Stimulated activated CD8-positive, alpha-beta memory T cell treated with anti-CD3 and anti-CD28 coated beads, Interleukin-12 subunit alpha, Interleukin-12 subunit beta, amount 100 ng/mL, for 1 hour (primary cell): Measurements from ENCODE around the gene C14orf119.

Experiments used
- DNase-seq: peaks from one replicate; pipeline ENCODE4 v3.0.0-alpha.2; 2020; ENCODE audit warnings: low read depth

Gene C14orf119

GRCh38 chr14:23060536-23061260 is 34.6 kb upstream of the C14orf119 start:
- DNase-seq, result no peak

- no peak for DNase-seq
Measured at GRCh38 chr14:23062002-23062401, 33.3 kb upstream of the C14orf119 start.

DNA sequence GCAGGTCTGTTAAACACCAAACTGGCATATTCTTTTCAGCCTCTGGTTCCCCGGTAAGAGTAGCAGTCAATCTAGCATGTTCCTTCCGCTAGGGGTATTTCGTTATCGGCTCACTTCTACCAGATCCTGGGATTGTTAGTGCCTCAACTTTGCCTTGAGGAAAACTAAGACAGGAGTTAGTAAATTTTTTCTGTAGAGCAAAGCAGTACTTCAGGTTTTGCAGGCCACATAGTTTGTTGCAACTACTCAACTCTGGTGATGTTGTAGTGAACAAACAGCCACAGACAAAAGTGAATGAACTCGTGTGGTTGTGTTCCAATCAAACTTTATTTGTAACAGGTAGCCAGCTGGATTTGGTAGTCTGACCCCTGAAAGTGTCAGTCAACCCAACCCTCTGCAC is 31.7 kb upstream of the C14orf119 start:
- no peak for DNase-seq

- DNase-seq, result no peak
Measured at GRCh38 chr14:23066368-23066767, 28.9 kb upstream of the C14orf119 start.

- no peak for DNase-seq
Measured at GRCh38 chr14:23066855-23067744, 28.2 kb upstream of the C14orf119 start.

- no peak for DNase-seq
Measured at GRCh38 chr14:23067847-23068788, 27.2 kb upstream of the C14orf119 start.

DNA sequence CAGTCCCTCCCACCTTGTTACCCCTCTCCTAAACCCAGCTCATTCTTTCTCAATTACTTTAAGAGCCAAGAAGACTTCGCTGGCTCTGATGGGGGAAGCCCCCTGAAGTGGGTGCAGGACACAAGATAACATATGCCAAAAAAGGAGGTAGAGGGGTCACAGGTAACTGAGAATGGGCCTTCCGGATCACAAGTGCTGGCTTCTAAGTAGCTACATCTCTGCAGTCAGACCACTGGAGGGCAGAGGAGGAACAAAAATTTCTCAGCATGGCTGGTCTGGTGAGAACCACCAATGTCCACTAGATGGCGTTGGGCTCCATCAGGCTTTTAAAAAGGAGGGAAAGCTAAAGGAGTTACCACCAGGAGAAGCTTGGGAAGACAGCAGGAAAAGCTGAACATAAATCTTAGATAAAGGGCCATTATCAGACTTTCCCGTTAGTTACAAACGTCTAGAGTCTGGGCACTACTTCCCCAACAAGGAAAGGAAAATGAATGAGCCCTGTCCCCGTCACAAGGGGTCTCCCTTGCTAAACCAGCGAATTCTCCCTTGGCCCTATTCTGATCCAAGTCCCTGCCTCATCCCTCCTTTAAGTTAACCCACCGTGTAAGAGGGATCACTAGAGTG is 26.4 kb upstream of the C14orf119 start:
- DNase-seq, result peak; percentile 49

- DNase-seq, result no peak
Measured at GRCh38 chr14:23069413-23069806, 25.9 kb upstream of the C14orf119 start.

DNA sequence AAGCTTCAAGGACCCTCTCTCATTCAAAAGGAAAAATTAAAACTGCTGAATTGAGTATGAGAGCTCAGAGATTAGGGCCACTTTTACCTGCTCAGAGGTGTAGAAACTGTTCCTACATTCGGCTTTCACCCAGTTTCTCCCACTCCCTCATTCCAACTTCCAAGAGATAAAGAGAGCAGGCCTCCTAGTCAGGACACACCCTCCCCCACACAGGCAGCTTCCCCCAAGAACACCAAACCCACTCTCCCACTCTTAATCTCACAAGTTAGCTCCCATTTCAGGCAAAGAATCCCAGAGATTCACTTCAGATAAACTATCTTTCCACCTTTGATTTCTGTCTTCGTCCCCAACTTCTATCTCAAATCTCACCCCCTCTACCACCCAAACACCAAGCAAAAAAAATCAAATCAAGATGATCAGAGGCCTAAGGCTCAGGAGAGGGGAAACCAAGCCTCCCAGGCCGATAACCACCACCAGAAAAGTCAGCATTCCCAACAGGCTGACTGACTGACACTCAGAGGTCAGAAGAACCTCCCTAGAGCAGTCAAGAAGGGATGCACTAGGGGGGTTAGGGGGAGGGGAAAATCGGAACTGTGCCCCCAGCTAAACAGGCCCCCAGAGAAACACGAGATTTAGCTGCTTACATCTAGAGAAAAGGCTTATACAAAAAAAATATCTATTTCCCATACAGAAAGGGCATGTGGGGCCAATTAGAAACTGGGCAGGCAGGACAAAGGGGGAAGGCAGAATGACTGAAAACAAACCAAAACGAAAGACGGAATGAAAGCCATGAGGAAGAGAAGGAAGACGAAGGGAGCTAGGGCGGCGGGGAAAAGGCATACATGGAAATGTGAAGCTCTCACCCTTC is 24.8 kb upstream of the C14orf119 start:
- no peak for DNase-seq

- DNase-seq, result peak; percentile 51
Measured at GRCh38 chr14:23071244-23071920, 23.9 kb upstream of the C14orf119 start.

GRCh38 chr14:23071921-23072539 is 23.3 kb upstream of the C14orf119 start:
- no peak for DNase-seq

DNA sequence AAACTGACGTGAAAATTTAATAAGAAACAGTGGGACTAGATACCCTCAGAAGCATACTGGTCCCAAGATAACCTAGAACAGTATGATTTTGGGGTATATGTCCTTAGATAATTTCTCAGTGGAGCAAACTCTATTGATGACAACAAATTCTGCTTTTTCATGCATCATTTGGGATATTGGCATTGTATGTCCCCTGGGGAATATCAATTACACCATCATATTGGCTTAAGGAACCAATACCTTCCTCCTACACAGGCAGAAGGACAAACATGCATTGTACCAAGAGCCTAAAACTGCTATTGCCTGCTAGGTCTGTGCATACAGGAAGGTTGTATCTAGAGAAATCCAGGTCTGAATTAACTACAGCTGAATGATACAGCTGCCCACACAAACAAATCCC is 20.4 kb upstream of the C14orf119 start:
- no peak for DNase-seq

DNA sequence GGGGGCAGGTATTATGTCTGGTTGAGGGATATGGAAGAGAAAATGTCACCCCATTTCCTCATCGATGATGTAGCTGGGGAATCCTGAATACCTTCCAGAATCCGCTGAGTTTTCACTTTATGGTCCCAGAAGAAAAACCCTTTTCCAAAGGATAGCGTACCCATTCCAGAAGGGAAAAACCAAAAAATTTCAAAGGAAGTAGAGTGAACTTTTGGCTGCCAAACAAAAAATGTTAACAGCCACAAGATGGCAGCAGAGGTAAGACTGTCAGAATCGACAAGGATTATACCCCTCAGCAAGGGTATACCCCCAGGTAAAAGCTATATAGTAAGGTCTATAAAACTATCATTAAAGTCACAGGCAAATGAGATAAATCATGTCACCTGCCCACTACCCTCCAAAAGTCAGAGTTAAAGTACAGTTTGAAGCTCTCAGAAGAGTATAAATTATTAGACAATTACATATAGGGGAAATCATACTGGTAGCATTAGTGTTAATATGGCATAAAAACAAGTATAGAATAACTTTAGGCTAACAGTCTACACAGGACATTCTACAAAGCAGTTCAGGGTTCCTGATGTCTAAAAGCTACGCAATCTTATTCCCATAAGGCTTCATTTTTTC is 18.4 kb upstream of the C14orf119 start:
- DNase-seq, result no peak

GRCh38 chr14:23077962-23078361 is 17.3 kb upstream of the C14orf119 start:
- DNase-seq, result no peak

DNA sequence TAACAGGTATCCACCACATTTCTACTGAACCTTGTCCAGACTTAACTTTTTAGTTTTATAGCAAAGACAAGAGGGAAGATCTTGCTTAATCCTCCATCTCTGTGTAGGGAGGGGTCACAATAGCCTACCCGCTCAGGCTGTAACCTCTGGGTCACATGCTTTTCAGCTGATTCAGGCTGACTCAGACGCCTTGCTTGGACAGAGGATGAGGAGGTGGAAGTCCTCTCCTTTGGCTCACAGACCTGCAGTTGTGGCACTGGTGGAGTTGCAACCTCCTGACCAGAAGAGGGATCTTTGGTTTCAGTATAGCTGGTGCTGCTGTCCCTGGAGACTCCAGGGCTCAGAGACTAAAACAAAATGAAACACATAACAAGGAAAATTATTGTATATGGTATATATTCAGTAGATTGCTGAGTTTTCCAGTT is 16.6 kb upstream of the C14orf119 start:
- no peak for DNase-seq

DNA sequence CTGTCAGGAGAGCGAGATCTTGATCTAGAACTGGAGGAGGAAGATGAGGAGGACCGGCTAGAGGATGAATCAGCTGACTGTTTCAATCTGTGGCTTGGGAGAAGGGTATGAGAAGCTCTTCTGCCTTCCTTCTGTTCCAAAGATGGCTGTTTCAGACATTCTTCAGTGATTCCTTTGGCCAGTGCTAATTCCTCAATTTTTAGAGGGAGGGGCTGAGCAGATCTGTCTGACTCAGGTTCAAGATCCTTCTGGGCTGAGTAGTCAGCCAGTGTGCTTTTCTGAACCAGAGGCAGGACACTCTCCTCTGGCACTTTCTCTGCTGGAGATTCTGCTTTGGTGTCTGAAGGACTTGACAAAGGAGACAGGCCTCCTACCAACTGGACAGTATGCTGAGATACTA is 15.6 kb upstream of the C14orf119 start:
- DNase-seq, result no peak

DNA sequence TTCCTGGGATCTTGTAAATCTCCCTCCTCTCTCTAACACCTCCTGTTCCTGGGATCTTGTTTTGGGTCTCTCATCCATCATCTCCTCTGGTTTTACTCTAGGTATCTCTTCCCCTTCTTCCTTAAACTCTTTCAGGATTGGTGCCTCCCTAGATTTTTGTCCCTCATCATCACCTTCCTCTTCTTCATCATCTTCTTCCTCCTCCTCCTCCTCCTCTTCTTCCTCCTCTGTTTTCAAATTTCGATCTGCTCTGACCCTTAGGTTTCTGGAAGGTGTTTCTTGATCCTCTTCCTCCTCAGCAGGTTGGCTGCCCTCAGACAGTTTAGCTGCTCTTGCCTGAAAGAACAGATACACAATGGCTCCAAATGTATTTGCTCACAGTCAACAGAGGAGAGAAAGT is 14.8 kb upstream of the C14orf119 start:
- no peak for DNase-seq

DNA sequence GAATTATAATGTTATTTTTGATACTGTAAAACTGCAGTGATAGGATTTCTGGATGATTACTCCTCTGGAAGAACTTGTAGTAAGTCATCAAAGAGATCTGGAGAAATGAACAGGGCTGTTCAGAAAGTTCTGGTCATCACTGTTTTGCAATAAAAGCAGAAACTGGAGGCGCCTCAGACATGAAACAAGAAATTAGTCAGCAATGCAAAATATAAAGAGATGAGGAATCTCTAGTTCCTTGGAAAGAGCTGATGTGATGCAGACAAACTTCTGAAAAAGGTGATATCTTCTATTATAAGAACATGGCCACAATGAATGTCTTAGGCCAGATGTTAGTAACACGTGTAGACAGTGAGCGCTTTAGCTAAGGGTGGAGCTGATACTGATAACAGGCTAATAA is 9.8 kb upstream of the C14orf119 start:
- DNase-seq, result no peak

DNA sequence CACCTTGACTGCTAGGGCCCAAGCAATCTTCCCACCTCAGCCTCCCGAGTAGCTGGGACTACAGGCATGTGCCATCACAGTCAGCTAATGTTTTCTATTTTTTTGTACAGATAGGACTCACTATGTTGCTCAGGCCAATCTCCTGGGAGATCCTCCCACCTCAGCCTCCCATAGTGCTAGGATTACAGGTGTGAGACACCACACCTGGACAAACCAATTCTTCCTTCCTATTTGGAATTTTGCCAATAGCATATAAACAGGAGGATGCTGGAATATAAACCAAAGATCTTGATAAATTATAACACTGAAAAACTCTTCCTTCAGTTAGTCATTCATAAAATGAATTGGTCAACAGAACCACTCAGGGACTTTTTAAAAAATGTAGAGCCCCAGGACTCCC is 8.7 kb upstream of the C14orf119 start:
- DNase-seq, result no peak
